ENCODE results near the gene ZNF33B.

The ZNF33B gene

GRCh38 chr10:42637648-42638054 lies 719 bp downstream of the ZNF33B start:
- no peak for TF ChIP-seq CTCF (IDR thresholded peaks at IDR 0.05; ENCODE audit: insufficient read depth, missing control alignments)
- no peak for FAIRE-seq
- DNase-seq (ENCODE audit: insufficient read length, low spot score) = no peak

- no peak for FAIRE-seq
- DNase-seq (ENCODE audit: insufficient read length, low spot score) = no peak
Observed at GRCh38 chr10:42637142-42637541, 1.2 kb downstream of the ZNF33B start.

GRCh38 chr10:42635098-42635497 lies 3.3 kb downstream of the ZNF33B start:
- FAIRE-seq (no peak), DNase-seq (ENCODE audit: insufficient read length, low spot score) (no peak)
- no peak for TF ChIP-seq CTCF (IDR thresholded peaks at IDR 0.05; ENCODE audit: insufficient read depth, missing control alignments)

More at GRCh38 chr10:42637142-42637541, 1.2 kb downstream of the ZNF33B start:
- no peak for TF ChIP-seq CTCF (IDR thresholded peaks at IDR 0.05; ENCODE audit: insufficient read depth, missing control alignments)

- no peak for TF ChIP-seq CTCF (IDR thresholded peaks at IDR 0.05; ENCODE audit: insufficient read depth, missing control alignments)
- FAIRE-seq (no peak), DNase-seq (ENCODE audit: insufficient read length, low spot score) (no peak)
Observed at GRCh38 chr10:42632564-42632963, 5.8 kb downstream of the ZNF33B start.

GRCh38 chr10:42630537-42631134 lies 7.7 kb downstream of the ZNF33B start:
- DNase-seq (ENCODE audit: insufficient read length, low spot score) (no peak), FAIRE-seq (no peak)
- no peak for TF ChIP-seq CTCF (IDR thresholded peaks at IDR 0.05; ENCODE audit: insufficient read depth, missing control alignments)

GRCh38 chr10:42623929-42624328 lies 14.4 kb downstream of the ZNF33B start:
- FAIRE-seq (no peak), DNase-seq (ENCODE audit: insufficient read length, low spot score) (no peak)
- no peak for TF ChIP-seq CTCF (IDR thresholded peaks at IDR 0.05; ENCODE audit: insufficient read depth, missing control alignments)

- FAIRE-seq (peak; percentile 56), DNase-seq (ENCODE audit: insufficient read length, low spot score) (no peak)
- TF ChIP-seq CTCF (IDR thresholded peaks at IDR 0.05; ENCODE audit: insufficient read depth, missing control alignments) = no peak
Observed at GRCh38 chr10:42618424-42618823, 19.9 kb downstream of the ZNF33B start.

Data from D721Med (cell line).